ENCODE results near the gene RCSD1.

- TF ChIP-seq GATA2 (IDR thresholded peaks at IDR 0.05; ENCODE audit: low read depth, low read length) (no peak), GATA3 (IDR thresholded peaks at IDR 0.05; ENCODE audit: low read depth, low read length) (no peak)
Observed at GRCh38 chr1:167666416-167666815, 36.4 kb downstream of the RCSD1 start.
